Vagina (tissue), 2 donors: ENCODE measurements around the gene KIF7. TPM values are rescaled to one million over a fixed set of nuclear protein-coding genes. Genes with fewer than 3 reads are reported as not detected.
"Not testable (repeated sequence)": the region's sequence is repeated elsewhere in the genome, so short reads cannot be mapped to it uniquely, and the experiment has no call there.

Experiments used
- DNase-seq, 2 donors: peaks; one replicate each; pipeline ENCODE4 v3.0.0-alpha.2; 2017; ENCODE audit errors: extremely low spot score in 2 of 2
- H3K27ac ChIP-seq: fragments of 200-600 bp; sonication (generic); one replicate; pipeline ENCODE4 v1.5.1; 2019
- H3K27me3 ChIP-seq: fragments of 200-600 bp; sonication (generic); one replicate; pipeline ENCODE4 v1.5.1; 2019
- H3K36me3 ChIP-seq, 2 donors: fragments of 200-600 bp; sonication (generic); one replicate each; pipeline ENCODE4 v1.5.1; 2017 to 2019
- H3K4me1 ChIP-seq: fragments of 200-600 bp; sonication (generic); one replicate; pipeline ENCODE4 v1.5.1; 2019
- H3K4me3 ChIP-seq, 2 donors: fragments of 200-600 bp; sonication (generic); 1 replicate in 1 of 2; 2 replicates in 1 of 2; pipeline ENCODE4 v1.5.1; 2016 to 2019
- H3K9me3 ChIP-seq: fragments of 200-600 bp; sonication (generic); one replicate; pipeline ENCODE4 v1.5.1; 2019
- POLR2A ChIP-seq, 2 donors: fragments of 450-650 bp; IDR thresholded peaks; one replicate each; pipeline ENCODE4 v1.6.1; 2017; ENCODE audit warnings: antibody characterized with exemption in 2 of 2, mild to moderate bottlenecking in 2 of 2, moderate library complexity in 2 of 2
- POLR2AphosphoS5 ChIP-seq, 2 donors: sonication (generic); formaldehyde crosslinking; IDR thresholded peaks; one replicate each; pipeline ENCODE4 v1.9.0; 2017; ENCODE audit warnings: antibody characterized with exemption in 2 of 2, mild to moderate bottlenecking in 2 of 2, low read depth in 1 of 2; ENCODE audit not compliant: insufficient read depth in 1 of 2
- intact Hi-C: fragments of 100-400 bp; cut with DNase I; formaldehyde crosslinking; loops from one replicate; pipeline ENCODE4 v1.15.1; 2023
- total RNA-seq: library from RNA; depleted of rRNA; stranded (reverse); fragments of >200 nt; gene quantifications from one replicate; pipeline ENCODE4 v1.2.3, GENCODE V29; 2016
- TF ChIP-seq, protein P1 (sequence below), 3 experiments: fragments of 450-650 bp in 2 of 3; fragments of 200-600 bp in 1 of 3; sonication (generic) in 1 of 3; IDR thresholded peaks; one replicate each; pipeline ENCODE4 v1.5.1; 2017 to 2019; ENCODE audit warnings: antibody characterized with exemption in 3 of 3, mild to moderate bottlenecking in 2 of 3, moderate library complexity in 2 of 3

Gene KIF7
- total RNA-seq, 1 donor from 2014 or later, result 7.9 TPM

GRCh38 chr15:89587955-89588354 is 67.3 kb downstream of the KIF7 start:
- Histone ChIP-seq H3K27me3 (no peaks in the 10 kb centered on the region), H3K4me3 (no peak overlapping the region), H3K4me1 (no peaks in the 10 kb centered on the region), H3K9me3 (no peaks in the 10 kb centered on the region), H3K36me3 (no peaks in the 10 kb centered on the region), H3K27ac (no peak overlapping the region)
- intact Hi-C loops, result no loop called here
- TF ChIP-seq, protein P1, sequence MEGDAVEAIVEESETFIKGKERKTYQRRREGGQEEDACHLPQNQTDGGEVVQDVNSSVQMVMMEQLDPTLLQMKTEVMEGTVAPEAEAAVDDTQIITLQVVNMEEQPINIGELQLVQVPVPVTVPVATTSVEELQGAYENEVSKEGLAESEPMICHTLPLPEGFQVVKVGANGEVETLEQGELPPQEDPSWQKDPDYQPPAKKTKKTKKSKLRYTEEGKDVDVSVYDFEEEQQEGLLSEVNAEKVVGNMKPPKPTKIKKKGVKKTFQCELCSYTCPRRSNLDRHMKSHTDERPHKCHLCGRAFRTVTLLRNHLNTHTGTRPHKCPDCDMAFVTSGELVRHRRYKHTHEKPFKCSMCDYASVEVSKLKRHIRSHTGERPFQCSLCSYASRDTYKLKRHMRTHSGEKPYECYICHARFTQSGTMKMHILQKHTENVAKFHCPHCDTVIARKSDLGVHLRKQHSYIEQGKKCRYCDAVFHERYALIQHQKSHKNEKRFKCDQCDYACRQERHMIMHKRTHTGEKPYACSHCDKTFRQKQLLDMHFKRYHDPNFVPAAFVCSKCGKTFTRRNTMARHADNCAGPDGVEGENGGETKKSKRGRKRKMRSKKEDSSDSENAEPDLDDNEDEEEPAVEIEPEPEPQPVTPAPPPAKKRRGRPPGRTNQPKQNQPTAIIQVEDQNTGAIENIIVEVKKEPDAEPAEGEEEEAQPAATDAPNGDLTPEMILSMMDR (IDR thresholded peaks at IDR 0.05), result no peak
- DNase-seq, result no peak

DNA sequence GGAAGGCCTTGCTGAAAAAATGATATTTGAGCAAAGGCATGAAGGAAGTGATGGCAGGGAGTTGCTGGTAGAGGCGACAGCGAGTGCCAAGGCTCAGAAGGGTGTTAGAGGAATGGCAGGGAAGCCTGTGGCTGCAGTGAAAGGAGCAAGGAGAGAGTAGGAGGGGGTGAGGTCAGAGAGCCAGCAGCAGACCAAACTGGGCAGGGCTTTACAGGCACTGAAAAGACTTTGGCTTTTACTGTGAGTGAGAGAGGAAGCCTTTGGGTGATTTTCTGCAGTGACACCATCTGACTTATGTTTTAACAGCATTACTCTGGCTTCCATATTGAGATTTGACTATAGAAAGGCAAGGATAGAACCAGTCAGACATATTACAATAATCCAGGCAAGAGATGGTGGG is 68.6 kb downstream of the KIF7 start:
- Histone ChIP-seq H3K27me3 (no peaks in the 10 kb centered on the region), H3K27ac (no peak overlapping the region), H3K4me3 (no peak overlapping the region), H3K9me3 (no peaks in the 10 kb centered on the region), H3K36me3 (no peaks in the 10 kb centered on the region), H3K4me1 (no peaks in the 10 kb centered on the region)
- TF ChIP-seq, protein P1 (IDR thresholded peaks at IDR 0.05), result no peak
- TF ChIP-seq POLR2A (IDR thresholded peaks at IDR 0.05) (no peak), POLR2AphosphoS5 (IDR thresholded peaks at IDR 0.05; ENCODE audit: insufficient read depth in 1 of 2, low read depth in 1 of 2) (no peak)
- DNase-seq, result no peak
- intact Hi-C loops, result no loop called here

DNA sequence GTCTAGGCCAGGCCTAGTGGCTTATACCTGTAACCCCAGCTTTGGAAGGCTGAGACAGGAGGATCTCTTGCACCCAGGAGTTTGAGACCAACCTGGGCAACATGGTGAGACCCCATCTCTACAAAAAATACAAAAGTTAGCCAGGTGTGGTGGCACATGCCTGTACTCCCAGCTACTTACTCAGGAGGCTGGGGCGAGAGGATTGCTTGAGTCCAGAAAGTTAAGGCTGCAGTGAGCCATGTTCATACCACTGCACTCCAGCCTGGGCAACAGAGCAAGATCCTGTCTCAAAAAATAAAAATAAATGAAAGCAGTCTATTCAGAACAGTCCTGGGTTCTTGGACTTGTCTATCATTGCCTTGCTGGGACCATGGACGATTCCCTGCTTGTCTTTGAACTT is 74.5 kb downstream of the KIF7 start:
- DNase-seq, H3K4me1 ChIP-seq, H3K9me3 ChIP-seq, H3K4me3 ChIP-seq, intact Hi-C loops, H3K27me3 ChIP-seq, H3K27ac ChIP-seq, H3K36me3 ChIP-seq: not testable (repeated sequence)

GRCh38 chr15:89578146-89578545 is 77.1 kb downstream of the KIF7 start:
- H3K36me3 ChIP-seq, result no peaks in the 10 kb centered on the region
- intact Hi-C loops, result no loop called here
- no peaks in the 10 kb centered on the region for H3K27me3 ChIP-seq
- H3K27ac ChIP-seq, result no peak overlapping the region
- TF ChIP-seq POLR2A (IDR thresholded peaks at IDR 0.05) (no peak), POLR2AphosphoS5 (IDR thresholded peaks at IDR 0.05; ENCODE audit: insufficient read depth in 1 of 2, low read depth in 1 of 2) (no peak)
- TF ChIP-seq, protein P1 (IDR thresholded peaks at IDR 0.05), result no peak
- H3K4me1 ChIP-seq, result peaks cover 12% of the 10 kb centered on the region
- DNase-seq, result no peak
- H3K9me3 ChIP-seq, result no peaks in the 10 kb centered on the region
- no peak overlapping the region for H3K4me3 ChIP-seq

Other genes starting within 250 kb of the KIF7 start
- gene RHCG, start 158.9 kb downstream of the KIF7 start, total RNA-seq, result 1,938 TPM
- 5.2 TPM for gene TICRR, start 80.0 kb downstream of the KIF7 start, total RNA-seq
- gene PLIN1, start 23.9 kb upstream of the KIF7 start, total RNA-seq, result 53.3 TPM
- 4.7 TPM for gene PEX11A, start 35.3 kb upstream of the KIF7 start, total RNA-seq
- gene WDR93, start 35.3 kb upstream of the KIF7 start, total RNA-seq, result not detected
- 2.7 TPM for gene MESP1, start 95.8 kb upstream of the KIF7 start, total RNA-seq
- gene MESP2, start 120.9 kb upstream of the KIF7 start, total RNA-seq, result not detected
- 55.0 TPM for gene ANPEP, start 159.4 kb upstream of the KIF7 start, total RNA-seq
- 39.5 TPM for gene AP3S2, start 238.5 kb upstream of the KIF7 start, total RNA-seq